GM21390 (cell line): ENCODE data around the gene AQP12B.
"Not testable (repeated sequence)": the region's sequence is repeated elsewhere in the genome, so short reads cannot be mapped to it uniquely, and the experiment has no call there.

Experiments
- ATAC-seq: cut with Tn5 transposase; IDR thresholded peaks from one replicate; pipeline ENCODE4 v1.9.1; 2021; ENCODE audit not compliant: unreplicated experiment

The AQP12B gene

GRCh38 chr2:240701736-240702639 is 19.3 kb upstream of the AQP12B start:
- ATAC-seq = no peak

GRCh38 chr2:240701091-240701735 is 18.5 kb upstream of the AQP12B start:
- no peak for ATAC-seq

GRCh38 chr2:240700616-240701015 is 17.9 kb upstream of the AQP12B start:
- not testable (repeated sequence) for ATAC-seq

- ATAC-seq = not testable (repeated sequence)
Observed at GRCh38 chr2:240699835-240700234, 17.1 kb upstream of the AQP12B start.

GRCh38 chr2:240698852-240699561 is 16.3 kb upstream of the AQP12B start:
- ATAC-seq = not testable (repeated sequence)

- not testable (repeated sequence) for ATAC-seq
Observed at GRCh38 chr2:240696469-240696868, 13.8 kb upstream of the AQP12B start.

- not testable (repeated sequence) for ATAC-seq
Observed at GRCh38 chr2:240695593-240695992, 12.9 kb upstream of the AQP12B start.

- ATAC-seq = not testable (repeated sequence)
Observed at GRCh38 chr2:240694304-240694703, 11.6 kb upstream of the AQP12B start.

GRCh38 chr2:240692583-240693561 is 10.2 kb upstream of the AQP12B start:
- not testable (repeated sequence) for ATAC-seq

- ATAC-seq = not testable (repeated sequence)
Observed at GRCh38 chr2:240691631-240692420, 9.1 kb upstream of the AQP12B start, which contains the start of gene AQP12A. Gene AQP12A (plus strand): TSS chr2:240691866. CDS start chr2:240691914, 48 bp downstream.

- not testable (repeated sequence) for ATAC-seq
Observed at GRCh38 chr2:240691075-240691427, 8.4 kb upstream of the AQP12B start.

GRCh38 chr2:240690421-240691074 is 7.9 kb upstream of the AQP12B start:
- ATAC-seq = not testable (repeated sequence)

- ATAC-seq = no peak
Observed at GRCh38 chr2:240689975-240690374, 7.3 kb upstream of the AQP12B start.

- ATAC-seq = no peak
Observed at GRCh38 chr2:240688553-240688919, 5.9 kb upstream of the AQP12B start.

GRCh38 chr2:240687741-240688552 is 5.3 kb upstream of the AQP12B start:
- no peak for ATAC-seq

- ATAC-seq = no peak
Observed at GRCh38 chr2:240687045-240687740, 4.5 kb upstream of the AQP12B start.

- ATAC-seq = no peak
Observed at GRCh38 chr2:240686460-240686859, 3.8 kb upstream of the AQP12B start.
